ENCODE results near the gene GIMAP7.

Gene GIMAP7

DNA sequence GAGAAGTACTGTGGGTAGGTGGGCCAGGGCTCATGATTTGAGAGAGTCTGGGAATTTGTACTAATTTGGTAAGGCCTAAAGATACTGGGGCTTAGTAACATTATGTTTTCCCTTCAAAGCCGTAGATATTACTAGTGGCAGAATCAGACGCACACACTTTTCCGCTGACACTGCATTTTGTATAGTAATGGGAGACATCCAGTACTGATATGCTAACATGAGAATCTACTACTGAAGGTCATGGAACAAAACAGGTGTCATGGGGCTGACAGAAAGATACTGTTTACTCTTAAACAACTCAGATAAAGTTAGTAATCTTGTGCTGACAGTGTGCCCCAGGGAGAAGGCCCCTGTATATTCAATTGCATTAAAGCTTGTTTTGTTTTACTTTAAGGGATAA is 11.1 kb upstream of the GIMAP7 start:
- Histone ChIP-seq H3K9me3 (no peaks in the 10 kb centered on the region), H3K27me3 (no peaks in the 10 kb centered on the region; the same call in 1 of the 2 replicates), H3K36me3 (no peaks in the 10 kb centered on the region), H3K4me1 (no peaks in the 10 kb centered on the region), H3K4me3 (ENCODE audit: low read depth, low read length) (no peak overlapping the region)
- TF ChIP-seq, protein P1, sequence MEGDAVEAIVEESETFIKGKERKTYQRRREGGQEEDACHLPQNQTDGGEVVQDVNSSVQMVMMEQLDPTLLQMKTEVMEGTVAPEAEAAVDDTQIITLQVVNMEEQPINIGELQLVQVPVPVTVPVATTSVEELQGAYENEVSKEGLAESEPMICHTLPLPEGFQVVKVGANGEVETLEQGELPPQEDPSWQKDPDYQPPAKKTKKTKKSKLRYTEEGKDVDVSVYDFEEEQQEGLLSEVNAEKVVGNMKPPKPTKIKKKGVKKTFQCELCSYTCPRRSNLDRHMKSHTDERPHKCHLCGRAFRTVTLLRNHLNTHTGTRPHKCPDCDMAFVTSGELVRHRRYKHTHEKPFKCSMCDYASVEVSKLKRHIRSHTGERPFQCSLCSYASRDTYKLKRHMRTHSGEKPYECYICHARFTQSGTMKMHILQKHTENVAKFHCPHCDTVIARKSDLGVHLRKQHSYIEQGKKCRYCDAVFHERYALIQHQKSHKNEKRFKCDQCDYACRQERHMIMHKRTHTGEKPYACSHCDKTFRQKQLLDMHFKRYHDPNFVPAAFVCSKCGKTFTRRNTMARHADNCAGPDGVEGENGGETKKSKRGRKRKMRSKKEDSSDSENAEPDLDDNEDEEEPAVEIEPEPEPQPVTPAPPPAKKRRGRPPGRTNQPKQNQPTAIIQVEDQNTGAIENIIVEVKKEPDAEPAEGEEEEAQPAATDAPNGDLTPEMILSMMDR (IDR thresholded peaks at IDR 0.05; ENCODE audit: low read depth, low read length): no peak
- DNase-seq: no peak

DNA sequence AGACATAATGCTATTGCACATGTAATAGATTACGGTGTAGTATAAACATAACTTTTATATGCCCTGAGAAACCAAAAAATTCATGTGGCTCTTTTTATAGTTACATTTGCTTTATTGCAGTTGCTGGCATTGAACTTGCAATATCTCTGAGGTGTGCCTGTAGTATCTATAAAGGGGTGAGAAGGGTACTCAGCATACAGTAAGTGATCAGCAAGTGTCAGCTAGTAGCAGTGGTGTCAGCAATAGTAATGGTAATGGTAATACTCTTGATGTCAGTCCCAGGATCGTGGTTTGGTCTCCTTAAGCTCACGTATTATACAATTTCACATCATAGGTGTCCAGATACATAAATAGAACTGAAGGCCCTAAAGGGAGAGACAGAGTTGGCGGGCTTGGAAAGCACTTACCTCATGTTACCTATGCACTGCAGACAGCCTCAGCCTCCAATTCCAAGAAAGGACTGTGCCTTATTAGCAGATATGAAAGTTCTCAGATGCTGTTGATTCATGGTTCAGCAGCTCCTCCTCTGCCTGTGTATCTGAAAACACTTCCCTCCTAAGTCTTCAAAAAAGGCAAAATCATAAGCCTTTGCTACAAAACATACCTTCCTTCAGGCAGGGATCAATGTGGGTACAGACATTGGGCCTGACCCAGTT is 6.6 kb upstream of the GIMAP7 start:
- Histone ChIP-seq H3K27me3 (no peaks in the 10 kb centered on the region; the same call in 1 of the 2 replicates), H3K4me3 (ENCODE audit: low read depth, low read length) (no peak overlapping the region), H3K36me3 (no peaks in the 10 kb centered on the region), H3K9me3 (no peaks in the 10 kb centered on the region), H3K4me1 (no peaks in the 10 kb centered on the region)
- DNase-seq: no peak
- TF ChIP-seq, protein P1 (IDR thresholded peaks at IDR 0.05; ENCODE audit: low read depth, low read length): no peak

DNA sequence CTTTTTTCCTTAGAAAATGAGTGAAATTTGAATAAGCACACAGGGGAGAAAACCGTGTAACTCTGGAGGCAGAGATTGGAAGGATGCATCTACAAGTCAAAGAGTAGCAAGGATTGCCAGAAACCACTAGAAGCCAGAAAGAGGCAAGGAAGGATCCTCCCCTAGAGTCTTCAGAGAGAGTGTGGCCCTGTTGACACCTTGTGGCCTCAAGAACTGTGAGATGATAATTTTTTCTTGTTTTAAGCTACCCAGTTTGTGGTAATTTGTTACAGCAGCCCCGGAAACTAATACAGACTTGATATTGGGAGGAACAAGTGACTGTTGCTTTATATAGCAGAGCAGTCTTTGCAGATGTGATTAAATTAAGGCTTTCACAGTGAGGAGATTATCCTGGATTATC is 3.6 kb upstream of the GIMAP7 start:
- TF ChIP-seq, protein P1 (IDR thresholded peaks at IDR 0.05; ENCODE audit: low read depth, low read length): no peak
- Histone ChIP-seq H3K27me3 (peaks cover 14% of the 10 kb centered on the region), H3K4me3 (ENCODE audit: low read depth, low read length) (no peak overlapping the region), H3K9me3 (no peaks in the 10 kb centered on the region), H3K4me1 (no peaks in the 10 kb centered on the region), H3K36me3 (no peaks in the 10 kb centered on the region)
- DNase-seq: no peak

DNA sequence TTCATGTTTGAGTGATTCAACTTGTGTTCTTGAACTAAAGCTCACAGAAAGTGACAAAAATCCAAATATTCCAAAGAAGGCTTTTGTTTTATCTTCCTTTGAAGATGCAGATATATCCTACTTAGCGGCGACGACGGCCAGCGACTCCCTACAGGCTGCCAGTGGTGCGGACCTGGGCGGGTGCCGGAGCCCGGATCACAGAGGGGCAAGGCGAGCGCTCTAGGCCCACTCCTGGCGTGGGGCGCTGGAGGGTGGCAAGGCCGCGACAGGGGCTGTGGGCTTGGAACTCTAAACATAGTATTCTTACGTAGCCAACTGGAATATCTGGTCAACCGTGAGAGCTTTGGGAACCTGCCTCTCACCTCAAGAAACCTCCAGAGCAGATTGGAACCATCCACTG is 914 bp upstream of the GIMAP7 start:
- no peaks in the 10 kb centered on the region for H3K4me1 ChIP-seq

DNA sequence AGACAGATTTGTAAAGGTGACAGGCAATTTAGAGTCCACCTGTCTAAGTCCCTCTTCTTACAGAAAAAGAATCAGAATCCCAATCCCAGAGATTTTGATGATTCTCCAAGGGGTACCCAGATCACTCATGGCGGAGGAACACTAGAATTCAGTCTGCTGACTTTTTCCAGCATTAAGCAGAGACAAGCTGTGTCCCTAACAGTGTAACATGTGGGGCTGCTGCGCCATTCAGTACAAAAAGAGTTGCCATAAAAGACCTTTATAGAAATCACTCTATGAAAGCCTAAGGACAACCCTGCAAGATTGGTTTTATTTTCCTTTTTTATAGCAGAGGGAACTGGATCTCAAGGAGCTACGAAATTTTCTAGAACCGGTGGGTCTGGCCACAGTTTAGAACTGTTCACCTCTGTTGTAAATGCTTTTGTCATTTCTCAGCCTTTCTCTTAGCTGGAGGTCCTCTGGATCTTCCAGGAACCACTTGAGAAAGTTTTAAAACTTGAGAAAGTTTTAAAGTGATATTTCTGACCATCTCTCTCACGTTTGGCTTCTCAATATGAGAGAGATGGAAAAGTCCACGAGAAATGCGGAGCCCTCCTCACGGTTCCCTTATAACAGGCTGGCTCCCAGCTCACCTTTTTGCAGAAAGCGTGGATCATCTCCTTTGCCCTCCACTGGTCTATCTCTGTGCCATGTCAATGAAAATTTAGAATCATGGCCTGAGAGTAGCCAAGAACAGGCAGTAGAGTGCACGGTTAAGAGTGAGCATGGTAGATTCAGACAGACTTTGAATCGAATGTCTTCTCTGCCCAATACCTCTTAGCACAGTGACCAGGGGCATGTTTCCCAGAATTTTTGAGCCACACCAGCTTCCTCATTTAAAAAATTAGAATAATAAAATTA is 826 bp downstream of the GIMAP7 start:
- TF ChIP-seq, protein P1 (IDR thresholded peaks at IDR 0.05; ENCODE audit: low read depth, low read length): no peak
- H3K27me3 ChIP-seq: peaks cover 30% of the 10 kb centered on the region
- H3K4me1 ChIP-seq: no peaks in the 10 kb centered on the region
- no peak overlapping the region for H3K4me3 ChIP-seq (ENCODE audit: low read depth, low read length)
- H3K9me3 ChIP-seq: no peaks in the 10 kb centered on the region
- no peak for DNase-seq
- H3K36me3 ChIP-seq: no peaks in the 10 kb centered on the region

More for the DNA sequence above, 914 bp upstream of the GIMAP7 start:
- Histone ChIP-seq H3K27me3 (peaks cover 22% of the 10 kb centered on the region), H3K4me3 (ENCODE audit: low read depth, low read length) (no peak overlapping the region), H3K9me3 (no peaks in the 10 kb centered on the region), H3K36me3 (no peaks in the 10 kb centered on the region)
- TF ChIP-seq, protein P1 (IDR thresholded peaks at IDR 0.05; ENCODE audit: low read depth, low read length): no peak
- DNase-seq: no peak

Measured in BE2C (cell line).